ENCODE results near the gene DPYSL4.

DPYSL4 gene

DNA sequence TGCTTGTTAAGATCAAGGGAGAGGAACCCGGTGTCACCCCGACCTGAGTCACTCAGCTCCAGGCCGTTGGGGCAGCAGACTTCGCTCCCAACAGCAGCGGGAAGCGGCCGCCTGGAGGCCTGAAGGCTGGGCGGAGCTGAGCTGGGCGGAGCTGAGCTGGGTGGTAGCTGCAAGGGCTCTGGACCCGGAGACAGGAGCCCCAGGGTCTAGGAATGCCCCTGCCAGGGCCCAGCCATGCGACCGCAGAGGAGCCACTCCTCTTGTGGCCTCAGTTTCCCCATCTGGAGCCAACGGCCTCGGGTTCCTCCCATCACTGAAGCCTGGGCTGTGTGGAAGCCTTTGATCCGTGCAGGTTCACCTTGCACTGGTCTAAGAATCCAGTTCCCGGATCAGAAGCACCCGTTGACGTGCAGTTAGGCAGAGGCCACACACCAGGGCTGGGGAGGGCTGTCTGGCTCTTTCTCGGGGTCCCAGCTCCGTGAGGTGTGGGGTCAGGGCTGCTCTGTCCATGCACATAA is 21.9 kb upstream of the DPYSL4 start:
- DNase-seq, result no peak

DNA sequence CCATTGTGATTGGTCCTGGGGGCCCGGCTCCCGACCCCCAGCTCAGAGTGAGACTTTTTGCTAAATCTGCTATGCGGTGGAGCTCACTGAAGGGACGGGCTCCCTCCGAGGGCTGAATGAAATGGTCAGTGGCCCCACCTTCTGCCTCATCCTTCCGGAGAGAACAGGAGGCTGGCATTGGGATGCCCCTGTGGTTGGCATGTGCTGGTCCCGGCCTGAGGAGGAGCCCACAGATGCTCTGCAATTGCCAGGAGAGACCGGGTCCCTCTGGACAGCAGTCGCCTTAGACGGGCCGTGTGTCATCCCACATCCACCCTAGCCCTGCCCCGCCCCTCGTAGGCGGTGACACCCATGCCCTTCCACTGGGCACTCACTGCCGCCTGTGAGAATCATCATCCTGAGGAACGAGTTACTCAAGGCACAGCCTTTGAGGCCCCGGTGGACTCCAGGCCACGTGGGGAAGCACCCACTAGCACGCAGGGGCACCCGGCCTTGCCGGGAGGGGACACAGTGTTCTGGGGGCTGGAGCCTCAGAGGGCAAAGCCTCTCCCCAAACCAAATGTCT is 21.2 kb upstream of the DPYSL4 start:
- no peak for DNase-seq

DNA sequence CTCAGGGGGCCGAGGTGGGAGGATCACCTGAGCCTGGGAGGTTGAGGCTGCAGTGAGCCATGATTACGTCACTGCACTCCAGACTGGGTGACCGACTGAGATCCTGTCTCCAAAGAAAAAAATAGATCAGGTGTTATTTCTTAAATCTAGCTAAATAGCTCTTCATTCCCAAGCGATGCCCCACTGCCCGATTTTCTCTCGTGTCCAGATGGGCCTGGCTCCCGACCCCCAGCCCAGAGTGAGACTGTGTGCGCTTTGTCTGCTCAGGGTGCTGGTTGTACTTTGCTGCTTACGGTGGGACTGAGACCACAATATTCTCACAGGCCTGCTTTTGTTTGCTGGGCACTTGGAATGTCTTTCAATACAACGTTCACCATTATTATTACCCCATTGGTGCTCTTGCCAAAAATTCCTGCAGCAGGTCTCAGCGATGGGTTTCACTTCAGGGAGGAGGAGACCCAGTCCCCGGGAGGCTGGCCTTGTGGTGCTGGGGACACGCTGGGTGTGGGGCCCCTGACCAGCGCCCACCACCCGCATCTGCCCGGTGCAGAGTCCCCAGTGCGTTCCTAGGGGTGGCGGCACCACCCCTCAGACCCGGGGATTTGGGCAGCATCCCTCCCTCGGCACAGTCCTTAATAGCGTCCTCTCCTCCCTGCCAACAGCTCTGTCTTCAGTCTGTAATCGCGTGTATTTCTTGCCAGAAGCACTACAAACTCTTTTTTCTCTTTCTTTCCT is 20.4 kb upstream of the DPYSL4 start:
- no peak for DNase-seq

GRCh38 chr10:132167041-132167674 is 19.6 kb upstream of the DPYSL4 start:
- DNase-seq, result no peak

DNA sequence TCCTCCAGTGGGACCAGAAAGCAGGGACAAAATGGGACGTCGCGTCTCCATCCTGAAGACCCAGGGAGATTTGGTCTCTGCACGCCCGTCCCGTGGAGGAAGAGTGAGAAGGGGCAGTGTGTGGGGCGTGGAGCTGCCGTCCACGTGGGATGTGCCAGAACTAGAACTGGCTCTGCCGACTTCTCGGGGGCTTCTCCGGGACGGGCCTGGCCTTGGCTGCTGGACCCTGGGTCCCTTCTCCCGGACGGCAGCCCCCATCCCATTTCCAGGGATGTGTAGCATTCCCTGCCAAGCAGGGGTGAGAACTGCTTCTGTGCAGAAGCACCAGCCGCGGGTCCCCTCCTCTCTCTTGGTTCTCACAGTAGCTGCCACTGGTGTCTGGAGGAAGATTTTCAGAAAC is 18.8 kb upstream of the DPYSL4 start:
- DNase-seq, result no peak

- DNase-seq, result no peak
These were observed 18.1 kb upstream of the DPYSL4 start for GRCh38 chr10:132168571-132169030.

- DNase-seq, result no peak
These were observed 17.6 kb upstream of the DPYSL4 start for GRCh38 chr10:132169031-132169765.

- no peak for DNase-seq
These were observed 16.8 kb upstream of the DPYSL4 start for GRCh38 chr10:132169766-132170560.

DNA sequence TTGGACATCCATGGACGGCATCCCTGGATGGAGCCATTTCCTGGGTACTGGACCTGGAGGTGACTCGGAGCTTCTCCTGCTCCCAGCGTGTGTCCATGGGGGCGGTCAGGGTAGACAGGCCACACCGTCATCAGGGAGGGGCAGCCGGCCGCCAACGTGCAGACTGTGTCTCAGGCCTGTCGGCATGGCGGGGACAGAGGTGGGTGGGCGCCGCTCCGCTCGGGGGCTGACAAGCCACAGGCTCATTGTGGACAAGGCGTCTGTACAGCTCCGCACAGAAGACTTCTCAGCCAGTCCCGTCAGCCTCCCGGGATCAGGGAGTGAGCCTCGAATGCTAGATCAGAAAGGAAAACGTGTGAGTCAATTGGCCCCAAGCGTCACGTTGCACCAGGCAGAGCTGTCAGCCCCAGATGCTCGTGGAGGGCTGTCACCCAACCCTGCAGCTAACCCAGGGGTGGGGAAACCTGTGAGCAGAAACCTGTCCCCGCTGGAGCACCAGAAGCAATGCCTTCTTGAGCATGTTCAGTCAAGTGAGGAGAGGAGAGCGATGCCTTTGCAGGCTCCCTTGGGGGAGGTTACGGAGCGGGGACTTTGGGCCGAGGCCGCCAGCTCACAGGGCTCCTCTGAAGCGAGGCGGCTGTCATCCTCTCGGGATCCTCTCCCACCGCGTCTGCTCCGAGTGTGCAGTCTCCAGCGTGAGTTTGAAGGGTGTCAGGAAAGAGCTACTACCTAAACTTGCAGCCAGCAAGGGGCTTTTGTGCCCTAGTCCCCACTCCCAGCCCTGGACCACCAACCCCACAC is 16.0 kb upstream of the DPYSL4 start:
- DNase-seq, result no peak

DNA sequence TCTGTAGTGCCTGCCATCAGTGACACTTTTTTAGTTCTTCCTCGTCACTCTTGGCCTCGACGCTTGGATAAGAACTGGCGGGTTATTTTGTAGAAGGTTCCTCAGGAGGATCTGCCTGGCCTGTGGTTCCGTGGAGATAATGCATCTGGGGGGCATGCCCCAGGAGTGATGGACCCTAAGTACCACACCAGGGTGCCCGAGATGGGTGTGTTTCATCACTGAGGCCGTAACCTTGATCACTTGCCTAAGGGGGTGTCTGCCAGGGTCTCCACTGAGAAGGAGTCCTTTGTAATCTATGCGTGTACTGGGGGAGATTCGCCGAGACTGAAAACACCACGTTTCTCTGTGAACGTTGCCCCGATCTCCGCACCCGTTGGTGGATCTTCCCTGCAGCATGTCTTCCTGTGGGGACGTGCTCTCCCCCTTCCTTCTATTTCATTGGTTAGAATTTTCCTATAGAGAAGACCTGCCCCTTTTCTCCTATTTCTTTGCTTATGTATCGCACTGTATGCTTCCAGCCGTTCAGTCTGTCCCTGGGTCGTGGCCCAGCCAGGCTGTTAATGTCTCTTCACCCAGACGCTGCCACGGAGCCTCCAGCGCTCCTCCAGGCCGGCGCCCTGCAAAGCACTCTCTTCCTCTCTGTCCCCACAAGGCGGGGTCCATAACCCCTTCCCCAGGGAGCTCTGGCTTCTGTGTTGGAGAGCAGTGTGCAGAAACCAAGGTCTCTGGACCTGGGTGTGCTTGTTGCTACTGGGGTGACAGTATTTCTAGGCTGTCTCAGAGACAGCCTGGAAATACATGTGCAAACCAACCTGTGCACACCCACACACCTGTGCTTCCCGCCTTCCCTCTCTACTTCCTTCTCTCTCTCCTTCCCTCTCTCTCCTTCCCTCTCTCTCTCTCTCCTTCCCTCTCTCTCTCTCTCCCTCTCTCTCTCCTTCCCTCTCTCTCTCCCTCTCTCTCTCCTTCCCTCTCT is 14.4 kb upstream of the DPYSL4 start:
- DNase-seq, result no peak

GRCh38 chr10:132173185-132173584 is 13.6 kb upstream of the DPYSL4 start:
- DNase-seq, result no peak

DNA sequence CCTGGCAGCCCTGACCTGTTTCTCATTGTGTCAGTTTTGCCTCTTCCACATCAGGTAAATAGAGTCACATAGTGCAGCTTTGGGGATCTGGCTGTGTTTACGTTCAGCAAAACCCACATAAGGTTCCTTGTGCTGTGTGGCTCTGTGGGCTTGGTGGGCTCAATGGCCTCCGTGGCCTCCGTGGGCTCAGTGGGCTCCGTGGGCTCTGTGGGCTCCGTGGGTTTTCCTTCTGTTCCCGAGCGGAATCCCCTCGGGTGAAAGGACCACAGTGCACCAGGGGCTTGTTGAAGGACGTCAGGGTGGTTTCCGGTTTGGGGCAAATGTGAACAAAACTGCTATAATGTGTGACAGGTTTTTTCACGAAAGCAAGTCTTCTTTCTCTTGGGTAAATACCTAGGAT is 12.5 kb upstream of the DPYSL4 start:
- DNase-seq, result no peak

GRCh38 chr10:132175408-132175807 is 11.3 kb upstream of the DPYSL4 start:
- no peak for DNase-seq

DNA sequence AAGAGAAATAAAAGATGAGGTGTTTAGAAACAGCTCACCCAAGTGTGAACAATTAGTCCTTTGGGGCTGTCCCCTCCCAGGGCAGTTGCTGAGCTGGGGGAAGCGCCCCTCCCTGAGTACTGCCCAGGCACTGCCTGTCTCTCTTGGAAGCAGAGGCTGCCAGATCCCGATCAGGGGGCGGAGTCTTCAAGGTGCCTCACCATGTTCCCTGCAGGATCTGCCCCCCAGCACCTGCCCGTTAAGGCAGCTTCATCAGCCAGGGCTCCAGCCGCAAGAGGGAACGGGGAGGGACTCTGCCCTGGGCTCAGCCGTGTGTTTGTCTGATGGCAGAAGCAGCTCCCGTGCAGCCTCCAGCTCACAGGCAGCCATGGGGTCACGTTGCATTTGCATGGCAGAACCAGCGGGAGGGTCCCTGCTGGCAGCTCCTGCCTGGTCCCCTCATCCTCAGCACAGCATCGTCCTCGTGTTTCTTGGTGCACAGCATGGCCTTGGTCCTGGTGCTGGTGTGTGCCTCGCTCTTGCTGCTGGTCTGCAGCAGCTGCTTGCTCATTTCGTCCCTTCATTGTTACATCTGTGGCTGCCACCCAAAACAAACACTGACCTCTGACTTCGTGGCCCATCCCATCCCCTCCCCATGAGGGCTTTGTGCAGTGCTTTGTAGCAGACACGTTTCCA is 10.7 kb upstream of the DPYSL4 start:
- no peak for DNase-seq

DNA sequence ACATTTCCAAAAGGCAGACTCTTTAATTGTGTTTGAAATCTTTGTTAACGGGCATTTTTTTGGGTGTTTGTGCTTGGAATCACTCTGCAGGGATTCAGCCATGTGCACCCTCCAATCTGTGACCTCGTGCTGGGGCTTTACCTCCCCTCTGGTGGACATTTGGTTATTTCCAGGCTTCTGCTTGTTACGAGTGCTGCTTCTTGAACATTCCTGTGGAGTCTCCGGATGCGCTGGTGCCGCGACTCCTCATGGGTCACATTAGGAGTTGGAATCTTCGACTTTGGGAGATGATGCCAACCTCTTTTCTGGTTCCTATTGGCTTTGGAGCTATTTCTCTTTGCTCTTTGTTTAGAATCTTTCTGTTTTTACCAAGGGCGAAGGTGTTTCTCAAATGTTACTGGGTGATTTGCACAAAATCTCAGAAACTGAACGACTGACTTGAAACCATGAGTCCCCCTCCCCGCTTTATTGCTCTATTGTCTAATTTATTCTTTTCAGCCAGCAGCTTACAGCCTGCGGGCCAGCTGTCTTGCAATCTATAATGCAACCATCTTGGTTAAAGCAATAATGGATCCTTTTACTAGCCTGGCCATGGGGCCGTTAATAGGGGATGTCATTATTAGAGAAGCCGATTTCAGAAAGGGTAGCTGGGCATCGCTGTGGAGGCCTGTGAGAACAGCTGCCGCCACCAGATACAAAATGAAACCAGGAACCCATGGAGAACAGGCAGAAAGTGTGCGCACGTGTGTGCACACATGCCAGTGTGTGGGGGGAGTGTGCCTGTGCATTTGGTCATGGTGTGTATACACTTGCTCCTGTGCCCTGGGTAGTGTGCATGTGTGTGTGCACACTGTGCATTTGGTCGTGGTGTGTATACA is 9.9 kb upstream of the DPYSL4 start:
- no peak for DNase-seq

- DNase-seq, result no peak
These were observed 8.7 kb upstream of the DPYSL4 start for GRCh38 chr10:132178046-132178445.

DNA sequence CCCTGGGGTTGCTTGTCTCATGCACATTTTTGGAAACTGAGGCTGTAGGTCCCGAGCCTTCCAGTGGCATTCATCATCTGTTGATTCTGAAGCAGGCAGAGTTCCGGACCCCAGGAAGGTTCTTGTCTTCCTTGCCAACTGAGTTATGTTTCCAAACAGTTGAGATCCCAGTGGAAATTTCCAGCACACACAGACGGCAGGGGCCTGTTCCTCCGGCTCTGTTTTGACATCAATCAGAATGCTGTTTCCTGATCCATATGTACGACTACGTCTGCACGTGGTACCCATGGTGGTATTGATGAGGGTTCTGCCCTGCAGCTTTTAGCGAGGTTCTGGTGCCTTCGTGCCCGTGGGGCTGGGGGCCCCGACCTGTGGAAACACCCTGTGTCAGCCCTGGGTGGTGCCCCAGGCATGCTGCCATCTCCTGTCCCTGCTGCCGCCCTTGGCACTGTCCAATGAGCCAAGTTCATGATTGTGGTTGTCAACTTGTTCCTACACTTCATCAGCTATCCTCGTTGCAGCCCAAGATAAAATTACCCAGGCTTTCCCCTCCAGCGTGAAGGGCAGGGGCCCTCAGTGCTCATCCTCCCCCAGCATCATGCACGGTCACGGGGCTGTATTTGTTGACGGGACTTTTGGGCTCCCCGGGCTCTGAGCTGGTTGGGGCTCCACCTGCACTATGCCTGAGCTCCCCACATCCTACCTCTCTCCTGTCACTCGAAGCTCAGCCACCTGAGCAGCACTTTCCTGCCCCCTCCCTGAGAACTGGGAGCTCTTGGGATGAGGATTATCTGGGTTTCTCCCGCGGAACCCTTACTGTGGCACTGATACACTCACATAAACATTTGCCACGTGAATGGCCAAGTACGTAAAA is 7.8 kb upstream of the DPYSL4 start:
- DNase-seq, result no peak

Measured in suppressor macrophage treated with lipopolysaccharide for 4 hours (primary cell).